HG03135 (cell line): ENCODE results near the gene VSIG10L2.
"Not testable (repeated sequence)": the region's sequence is repeated elsewhere in the genome, so short reads cannot be mapped to it uniquely, and the experiment has no call there.

Source experiments
- ATAC-seq: cut with Tn5 transposase; IDR thresholded peaks from one replicate; pipeline ENCODE4 v1.9.1; 2021; ENCODE audit warnings: mild to moderate bottlenecking, moderate library complexity; ENCODE audit not compliant: unreplicated experiment

The VSIG10L2 gene

DNA sequence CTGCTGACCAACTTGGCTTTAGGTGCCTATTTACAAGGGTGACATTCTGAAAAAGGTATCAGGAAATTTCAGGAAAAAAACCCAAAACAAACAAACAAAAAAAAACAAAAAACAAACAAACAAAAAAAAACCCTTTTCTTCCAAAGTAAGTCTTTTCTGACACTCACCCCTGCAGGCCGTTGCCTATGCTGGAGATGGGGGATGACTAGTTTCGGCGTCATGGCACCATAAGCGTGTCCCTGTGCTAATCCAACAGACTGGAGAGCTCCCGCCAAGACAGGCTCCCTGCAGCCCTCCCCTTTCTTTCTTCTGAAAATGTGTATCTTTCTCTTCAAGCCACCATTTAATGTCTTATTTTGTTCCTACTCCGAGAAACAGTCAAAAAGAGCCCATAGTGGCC lies 13.7 kb downstream of the VSIG10L2 start:
- no peak for ATAC-seq

DNA sequence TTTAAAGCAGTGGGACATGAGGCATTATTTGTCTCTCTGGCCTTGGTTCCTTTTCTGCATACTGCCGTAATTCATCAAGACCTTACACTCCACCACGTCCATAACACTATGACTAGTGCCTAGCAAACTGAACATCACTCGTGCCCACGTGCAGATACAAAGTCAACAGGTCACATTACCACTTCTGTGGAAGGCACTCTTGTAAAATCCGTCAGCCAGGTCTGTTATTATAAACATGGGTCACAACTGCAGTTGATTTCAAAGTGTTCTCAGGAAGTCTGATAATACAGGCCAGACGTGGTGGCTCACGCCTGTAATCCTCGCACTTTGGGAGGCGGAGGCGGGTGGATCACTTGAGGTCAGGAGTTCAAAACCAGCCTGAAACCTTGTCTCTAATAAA lies 14.1 kb downstream of the VSIG10L2 start:
- no peak for ATAC-seq

GRCh38 chr11:125960771-125961170 lies 14.9 kb downstream of the VSIG10L2 start:
- no peak for ATAC-seq

GRCh38 chr11:125967515-125967914 lies 21.7 kb downstream of the VSIG10L2 start:
- no peak for ATAC-seq

- no peak for ATAC-seq
Measured at GRCh38 chr11:125968354-125968753, 22.5 kb downstream of the VSIG10L2 start.

- no peak for ATAC-seq
Measured at GRCh38 chr11:125971618-125972017, 25.8 kb downstream of the VSIG10L2 start.

DNA sequence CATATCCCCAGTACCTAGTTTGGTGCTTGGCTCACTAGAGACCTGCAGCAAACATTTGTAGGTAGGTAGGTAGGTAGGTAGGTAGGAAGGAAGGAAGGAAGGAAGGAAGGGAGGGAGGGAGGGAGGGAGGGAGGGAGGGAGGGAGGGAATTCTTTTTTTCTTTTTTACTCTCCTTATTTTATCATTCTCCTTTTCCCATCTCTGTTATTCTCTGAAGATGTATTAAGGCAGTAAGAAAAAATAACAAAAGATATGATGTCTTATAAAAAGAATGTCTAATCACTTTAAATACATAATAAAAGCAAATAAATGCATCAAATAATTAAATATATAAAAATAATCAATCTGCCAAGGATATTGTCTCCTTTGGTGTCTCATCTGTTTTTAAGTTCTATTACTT lies 28.4 kb downstream of the VSIG10L2 start:
- no peak for ATAC-seq

DNA sequence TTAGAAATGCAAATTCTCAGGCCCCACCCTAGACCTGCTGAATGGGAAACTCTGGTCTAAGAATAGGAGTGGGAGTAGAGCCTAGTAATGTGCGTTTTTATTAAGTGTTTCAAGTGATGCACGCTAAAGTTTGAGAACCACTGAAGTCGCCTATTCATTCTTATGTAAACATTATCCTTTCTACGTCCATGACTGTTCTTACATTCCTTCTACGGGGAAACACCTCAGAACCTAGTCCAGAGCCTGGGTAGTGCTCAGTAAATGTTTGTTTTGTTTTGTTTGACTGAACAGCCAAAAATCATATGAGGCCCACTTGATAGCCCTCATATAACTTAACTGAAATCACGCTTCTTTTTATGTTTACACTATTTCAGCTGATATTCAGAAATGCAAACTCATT lies 29.8 kb downstream of the VSIG10L2 start:
- no peak for ATAC-seq

DNA sequence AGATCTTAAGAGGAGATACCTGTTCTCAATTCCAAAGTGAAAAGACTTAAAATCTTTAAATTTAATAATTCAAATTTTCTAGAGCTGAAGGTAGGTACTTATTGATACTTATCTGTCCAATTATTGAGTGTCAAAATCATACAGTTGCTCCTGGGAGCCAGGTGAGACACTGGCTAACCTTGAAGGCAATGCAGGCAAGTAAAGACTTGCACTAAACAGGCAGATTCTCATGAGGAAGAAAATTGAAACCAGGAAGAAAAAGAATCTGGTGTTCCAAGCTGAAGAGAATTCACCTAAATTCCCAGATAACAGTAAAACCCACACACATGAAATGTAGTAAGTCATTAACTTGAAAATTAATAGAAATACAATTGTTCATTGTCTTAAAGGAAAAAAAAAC lies 30.3 kb downstream of the VSIG10L2 start:
- no peak for ATAC-seq

GRCh38 chr11:125977333-125977732 lies 31.5 kb downstream of the VSIG10L2 start:
- ATAC-seq, result no peak

- ATAC-seq, result no peak
Measured at GRCh38 chr11:125978181-125978716, 32.4 kb downstream of the VSIG10L2 start.

DNA sequence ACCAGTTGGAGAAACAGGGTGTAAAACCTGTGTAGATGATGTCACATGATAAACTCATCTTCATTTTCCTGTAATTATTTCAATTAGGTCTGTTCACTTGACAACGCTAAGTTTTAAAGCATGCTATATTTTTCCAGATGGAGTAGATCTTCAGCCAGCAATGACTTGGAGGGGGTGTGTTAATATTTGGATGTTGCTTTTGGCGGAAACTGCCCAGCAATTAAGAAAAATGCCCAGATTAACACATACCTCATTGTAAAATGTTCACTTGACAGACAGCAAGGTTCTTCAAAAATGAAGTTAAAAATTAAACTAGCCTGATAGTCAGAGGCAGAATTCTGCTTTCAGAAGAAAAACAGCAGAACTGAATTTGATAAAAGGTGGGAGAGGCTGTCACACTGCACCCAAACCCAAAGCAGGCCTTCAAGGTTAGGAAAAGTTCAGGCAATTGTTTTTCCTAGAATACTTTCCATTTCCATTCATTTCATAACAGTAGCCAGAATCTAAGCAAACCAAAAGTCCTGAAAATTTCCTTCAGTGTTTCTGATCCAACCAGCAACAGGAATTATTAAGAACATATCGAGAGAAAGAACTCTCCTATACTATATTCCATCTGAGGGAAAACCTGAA lies 33.0 kb downstream of the VSIG10L2 start:
- no peak for ATAC-seq

DNA sequence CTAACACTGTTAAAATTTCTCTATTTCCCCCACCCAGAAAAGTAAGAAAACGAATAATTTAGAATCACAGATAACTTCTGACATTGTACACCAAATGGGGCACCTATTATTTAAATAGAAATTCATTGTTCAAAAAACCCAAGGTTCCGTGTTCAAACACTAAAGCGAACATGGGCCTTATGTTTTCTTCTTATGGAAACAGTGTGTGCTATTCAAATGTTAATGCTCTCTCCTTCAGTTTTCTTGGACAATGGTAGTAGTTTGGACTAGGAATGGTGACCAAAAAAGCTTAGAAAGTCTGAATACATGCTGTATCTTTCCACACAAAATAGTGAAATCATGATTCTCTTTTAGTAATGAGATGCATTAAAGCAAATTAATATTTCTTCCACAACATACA lies 33.7 kb downstream of the VSIG10L2 start:
- ATAC-seq, result no peak

GRCh38 chr11:125980436-125980835 lies 34.6 kb downstream of the VSIG10L2 start:
- ATAC-seq, result no peak

DNA sequence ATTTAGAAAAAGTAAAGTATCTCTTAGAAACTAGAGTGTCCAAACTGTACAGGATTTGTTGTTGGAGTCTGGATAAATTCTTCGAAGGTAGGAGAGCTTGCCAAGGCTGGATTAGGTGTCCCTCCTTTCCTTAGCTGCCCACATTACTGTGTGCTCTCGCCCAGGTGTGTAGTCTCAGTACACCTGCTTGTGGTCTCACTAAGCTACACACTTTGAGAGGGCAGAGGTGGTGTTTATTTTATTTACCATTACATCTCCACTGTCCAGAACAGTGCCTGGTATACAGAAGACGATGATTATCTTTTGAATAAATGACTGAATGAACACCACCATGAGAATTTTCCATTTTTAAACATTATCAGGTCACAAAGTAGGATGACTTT lies 36.5 kb downstream of the VSIG10L2 start:
- ATAC-seq, result no peak

GRCh38 chr11:125985956-125986355 lies 40.1 kb downstream of the VSIG10L2 start:
- not testable (repeated sequence) for ATAC-seq

DNA sequence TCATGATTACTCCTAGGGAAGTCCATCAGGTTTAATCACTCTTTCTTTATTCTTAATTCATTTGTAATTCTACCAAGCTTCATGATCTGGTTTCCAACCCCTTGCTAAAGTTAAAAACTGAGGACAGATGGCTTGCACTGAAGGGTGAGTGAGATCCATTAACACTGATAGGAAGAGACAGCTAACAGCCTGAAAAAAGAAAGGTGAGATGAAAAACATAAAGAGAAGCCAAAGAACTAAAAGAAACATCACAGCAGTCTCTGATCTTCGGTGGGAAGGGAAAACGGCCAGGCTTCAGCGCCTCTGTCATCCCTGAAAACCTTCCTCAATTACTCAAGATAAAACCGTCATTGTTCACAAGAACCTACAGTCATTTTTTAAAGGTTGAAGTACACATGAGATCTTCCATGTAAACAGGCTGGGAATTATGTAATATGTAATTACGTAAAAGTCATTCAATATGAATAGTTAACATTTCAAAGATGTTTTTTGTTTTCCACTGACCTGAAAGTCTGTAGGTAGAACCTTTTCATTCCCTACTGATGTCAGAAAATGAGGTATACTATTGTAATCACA lies 41.3 kb downstream of the VSIG10L2 start:
- no peak for ATAC-seq

- no peak for ATAC-seq
Measured at GRCh38 chr11:125990244-125990643, 44.4 kb downstream of the VSIG10L2 start.

DNA sequence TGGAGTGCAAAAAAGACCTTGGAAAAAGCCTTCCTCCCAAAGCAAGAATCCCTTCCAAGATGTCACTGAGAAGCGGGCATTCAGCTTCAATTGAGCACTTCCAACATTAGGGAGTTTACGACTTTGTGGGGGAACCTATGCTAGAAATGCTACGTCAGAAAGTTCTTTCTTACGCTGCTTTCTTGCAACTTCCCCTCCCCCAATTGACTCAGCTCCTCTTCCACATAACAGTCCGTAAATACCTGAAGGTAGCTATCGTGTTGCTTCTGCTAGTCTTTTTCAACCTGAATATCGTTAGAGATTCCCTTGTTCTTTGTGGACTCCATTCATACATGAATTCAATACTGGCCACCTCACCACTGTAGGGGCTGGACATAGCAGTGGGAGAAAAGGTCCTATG lies 47.0 kb downstream of the VSIG10L2 start:
- ATAC-seq, result no peak

DNA sequence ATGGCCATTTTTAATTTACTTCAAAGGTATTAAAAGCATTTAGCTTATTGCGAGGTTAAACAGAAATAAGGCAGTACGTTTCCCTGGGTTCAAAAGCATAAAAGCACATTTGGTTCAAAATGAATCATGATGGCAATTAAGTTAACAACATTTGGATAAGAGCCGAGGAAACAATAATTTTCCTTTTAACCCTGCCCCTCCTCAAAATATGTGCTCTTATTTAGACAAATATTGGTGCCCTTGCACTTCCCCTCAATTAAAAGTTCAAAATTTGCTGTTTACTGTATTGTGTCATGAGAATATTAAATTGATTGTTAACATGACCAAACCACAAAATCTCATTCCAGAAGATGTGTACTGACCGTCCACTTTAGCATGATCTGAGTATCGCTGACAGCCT lies 48.7 kb downstream of the VSIG10L2 start:
- no peak for ATAC-seq

GRCh38 chr11:125995313-125995712 lies 49.5 kb downstream of the VSIG10L2 start:
- no peak for ATAC-seq

- no peak for ATAC-seq
Measured at GRCh38 chr11:125998267-125998666, 52.4 kb downstream of the VSIG10L2 start.
